DOHH2 (cell line): ENCODE data around the gene PCDHGC5.

Experiments
- CTCF ChIP-seq: fragments of 200-600 bp; sonication (generic); IDR thresholded peaks from one replicate; pipeline ENCODE4 v1.5.1; 2014; ENCODE audit warnings: antibody characterized with exemption, mild to moderate bottlenecking, low read depth, low read length; ENCODE audit not compliant: poor library complexity, severe bottlenecking
- EZH2phosphoT487 ChIP-seq: fragments of 200-600 bp; sonication (generic); IDR thresholded peaks from 2 replicates; pipeline ENCODE4 v1.6.1; 2017; ENCODE audit warnings: borderline replicate concordance, mild to moderate bottlenecking, antibody characterized with exemption, low read length, moderate library complexity, mixed read lengths

GRCh38 chr5:141517312-141517711 lies 28.4 kb downstream of the PCDHGC5 start:
- TF ChIP-seq CTCF (no peak), EZH2phosphoT487 (no peak)
